GM06990 (cell line): Measurements from ENCODE around the gene LRP4.

ENCODE experiments used
- DNase-seq: peaks from one replicate; pipeline ENCODE4 v3.0.0-alpha.2; 2011; ENCODE audit not compliant: insufficient read length; ENCODE audit errors: extremely low read depth
- H3K27me3 ChIP-seq: replicated peaks from 2 replicates; pipeline ENCODE4 v1.6.0; 2011; ENCODE audit warnings: low read length; ENCODE audit not compliant: control insufficient read depth, insufficient read depth
- H3K36me3 ChIP-seq: 2 replicates; pipeline ENCODE4 v1.5.1; 2011; ENCODE audit warnings: low read length; ENCODE audit not compliant: control insufficient read depth, insufficient read depth
- H3K4me3 ChIP-seq: replicated peaks from 2 replicates; pipeline ENCODE4 v1.5.1; 2011; ENCODE audit warnings: low read depth, mild to moderate bottlenecking, control low read depth, low read length
- TF ChIP-seq, protein P1 (sequence below): IDR thresholded peaks from 2 replicates; pipeline ENCODE4 v1.5.1; 2011; ENCODE audit warnings: low read length, control low read depth, mild to moderate bottlenecking, inconsistent platforms; ENCODE audit not compliant: insufficient read depth, poor library complexity, severe bottlenecking

LRP4 gene

DNA sequence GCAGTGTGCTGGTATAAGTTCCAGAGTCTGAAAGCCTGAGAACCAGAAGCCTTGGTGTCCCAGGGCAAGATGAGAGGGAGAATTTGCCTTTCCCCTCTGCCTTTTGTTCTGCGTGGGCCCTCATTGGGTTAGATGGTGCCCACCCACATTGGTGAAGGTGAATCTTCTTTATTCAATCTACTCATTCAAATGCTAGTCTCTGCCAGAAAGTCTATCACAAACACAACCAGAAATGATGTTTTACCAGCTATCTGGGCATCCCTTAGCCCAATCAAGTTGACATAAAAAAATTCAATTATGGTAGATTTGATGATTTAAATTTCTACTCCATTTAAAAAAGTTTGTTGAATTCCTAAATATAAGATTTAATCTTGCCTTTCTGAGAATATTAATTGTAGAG lies 40.4 kb upstream of the LRP4 start:
- Histone ChIP-seq H3K36me3 (no peaks in the 10 kb centered on the region), H3K4me3 (no peak overlapping the region), H3K27me3 (no peaks in the 10 kb centered on the region)
- TF ChIP-seq, protein P1, sequence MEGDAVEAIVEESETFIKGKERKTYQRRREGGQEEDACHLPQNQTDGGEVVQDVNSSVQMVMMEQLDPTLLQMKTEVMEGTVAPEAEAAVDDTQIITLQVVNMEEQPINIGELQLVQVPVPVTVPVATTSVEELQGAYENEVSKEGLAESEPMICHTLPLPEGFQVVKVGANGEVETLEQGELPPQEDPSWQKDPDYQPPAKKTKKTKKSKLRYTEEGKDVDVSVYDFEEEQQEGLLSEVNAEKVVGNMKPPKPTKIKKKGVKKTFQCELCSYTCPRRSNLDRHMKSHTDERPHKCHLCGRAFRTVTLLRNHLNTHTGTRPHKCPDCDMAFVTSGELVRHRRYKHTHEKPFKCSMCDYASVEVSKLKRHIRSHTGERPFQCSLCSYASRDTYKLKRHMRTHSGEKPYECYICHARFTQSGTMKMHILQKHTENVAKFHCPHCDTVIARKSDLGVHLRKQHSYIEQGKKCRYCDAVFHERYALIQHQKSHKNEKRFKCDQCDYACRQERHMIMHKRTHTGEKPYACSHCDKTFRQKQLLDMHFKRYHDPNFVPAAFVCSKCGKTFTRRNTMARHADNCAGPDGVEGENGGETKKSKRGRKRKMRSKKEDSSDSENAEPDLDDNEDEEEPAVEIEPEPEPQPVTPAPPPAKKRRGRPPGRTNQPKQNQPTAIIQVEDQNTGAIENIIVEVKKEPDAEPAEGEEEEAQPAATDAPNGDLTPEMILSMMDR = no peak
- no peak for DNase-seq

GRCh38 chr11:46953093-46953492 lies 34.7 kb upstream of the LRP4 start:
- no peak for DNase-seq
- TF ChIP-seq, protein P1 = no peak
- Histone ChIP-seq H3K36me3 (no peaks in the 10 kb centered on the region), H3K4me3 (no peak overlapping the region), H3K27me3 (no peaks in the 10 kb centered on the region)

- DNase-seq = no peak
- H3K36me3 ChIP-seq = no peaks in the 10 kb centered on the region
Observed at GRCh38 chr11:46952553-46952952, 34.2 kb upstream of the LRP4 start.

GRCh38 chr11:46951864-46952263 lies 33.5 kb upstream of the LRP4 start:
- no peaks in the 10 kb centered on the region for H3K27me3 ChIP-seq
- no peaks in the 10 kb centered on the region for H3K36me3 ChIP-seq
- H3K4me3 ChIP-seq = no peak overlapping the region
- TF ChIP-seq, protein P1 = no peak
- DNase-seq = no peak

More at GRCh38 chr11:46952553-46952952, 34.2 kb upstream of the LRP4 start:
- Histone ChIP-seq H3K4me3 (no peak overlapping the region), H3K27me3 (no peaks in the 10 kb centered on the region)
- TF ChIP-seq, protein P1 = no peak

DNA sequence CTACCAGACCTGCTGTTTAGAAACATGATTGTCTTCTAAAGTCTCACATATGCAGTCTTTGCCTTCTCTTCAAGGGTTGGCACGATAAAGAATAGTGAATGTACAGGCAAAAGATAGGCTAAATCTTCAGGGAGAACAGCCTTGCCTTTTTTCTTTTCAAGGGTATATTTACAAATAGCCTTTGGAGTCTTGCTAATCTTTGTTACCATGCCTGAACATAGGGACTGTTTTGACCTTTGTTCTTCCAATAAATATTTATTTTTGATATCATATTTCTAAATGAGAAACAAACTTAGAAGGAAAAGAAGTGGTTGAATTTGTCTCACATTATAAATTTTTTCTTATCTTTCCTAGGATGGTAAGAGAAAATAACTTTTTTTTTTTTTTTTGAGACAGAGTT lies 30.9 kb upstream of the LRP4 start:
- DNase-seq = no peak
- Histone ChIP-seq H3K4me3 (no peak overlapping the region), H3K27me3 (no peaks in the 10 kb centered on the region), H3K36me3 (no peaks in the 10 kb centered on the region)
- TF ChIP-seq, protein P1 = no peak
